ENCODE measurements around the gene ARSG. TPM values are rescaled to one million over a fixed set of nuclear protein-coding genes. Genes with fewer than 3 reads are reported as not detected.

Gene ARSG
- total and polyA plus RNA-seq, 4 donors = 1.5 to 5.4 (median 2.3) TPM

- Histone ChIP-seq H3K9me3 (ENCODE audit: control insufficient read depth in 4 of 4, low read length in 3 of 4) (no peaks in the 10 kb centered on the region), H3K36me3 (ENCODE audit: control insufficient read depth in 4 of 4, insufficient read depth in 3 of 4, low read depth in 1 of 4, low read length in 3 of 4) (peaks cover 2 to 14% (median 10%) of the 10 kb centered on the region in 4 donors), H3K9ac (ENCODE audit: low read depth in 1 of 2, low read length in 2 of 2) (no peak overlapping the region), H3K4me3 (ENCODE audit: low read depth in 1 of 3, low read length in 3 of 3) (no peak overlapping the region), H3K27me3 (ENCODE audit: control insufficient read depth in 4 of 4, insufficient read depth in 4 of 4, low read length in 3 of 4) (no peaks in the 10 kb centered on the region), H3K4me1 (ENCODE audit: control insufficient read depth in 4 of 4, insufficient read depth in 4 of 4, low read length in 3 of 4) (peaks cover 1 to 14% (median 8%) of the 10 kb centered on the region in 4 donors), H3K27ac (ENCODE audit: low read depth in 1 of 2, low read length in 2 of 2) (no peak overlapping the region)
- DNase-seq (ENCODE audit: low spot score) = no peak
- WGBS = 81% methylated on average over 6 of the region's 6 CpGs
- TF ChIP-seq TAF1 (conservative IDR thresholded peaks at IDR 0.05) (no peak), HNF4G (IDR thresholded peaks at IDR 0.05) (no peak), HNF4A (conservative IDR thresholded peaks at IDR 0.05) (no peak), FOXA2 (IDR thresholded peaks at IDR 0.05) (no peak), FOXA1 (IDR thresholded peaks at IDR 0.05) (no peak), YY1 (IDR thresholded peaks at IDR 0.05) (no peak), NR2F2 (IDR thresholded peaks at IDR 0.05) (peak; percentile 18)
- TF ChIP-seq, protein P1, sequence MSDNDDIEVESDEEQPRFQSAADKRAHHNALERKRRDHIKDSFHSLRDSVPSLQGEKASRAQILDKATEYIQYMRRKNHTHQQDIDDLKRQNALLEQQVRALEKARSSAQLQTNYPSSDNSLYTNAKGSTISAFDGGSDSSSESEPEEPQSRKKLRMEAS (IDR thresholded peaks at IDR 0.05) = no peak
These were observed 161.5 kb downstream of the ARSG start for GRCh38 chr17:68452724-68453290.

DNA sequence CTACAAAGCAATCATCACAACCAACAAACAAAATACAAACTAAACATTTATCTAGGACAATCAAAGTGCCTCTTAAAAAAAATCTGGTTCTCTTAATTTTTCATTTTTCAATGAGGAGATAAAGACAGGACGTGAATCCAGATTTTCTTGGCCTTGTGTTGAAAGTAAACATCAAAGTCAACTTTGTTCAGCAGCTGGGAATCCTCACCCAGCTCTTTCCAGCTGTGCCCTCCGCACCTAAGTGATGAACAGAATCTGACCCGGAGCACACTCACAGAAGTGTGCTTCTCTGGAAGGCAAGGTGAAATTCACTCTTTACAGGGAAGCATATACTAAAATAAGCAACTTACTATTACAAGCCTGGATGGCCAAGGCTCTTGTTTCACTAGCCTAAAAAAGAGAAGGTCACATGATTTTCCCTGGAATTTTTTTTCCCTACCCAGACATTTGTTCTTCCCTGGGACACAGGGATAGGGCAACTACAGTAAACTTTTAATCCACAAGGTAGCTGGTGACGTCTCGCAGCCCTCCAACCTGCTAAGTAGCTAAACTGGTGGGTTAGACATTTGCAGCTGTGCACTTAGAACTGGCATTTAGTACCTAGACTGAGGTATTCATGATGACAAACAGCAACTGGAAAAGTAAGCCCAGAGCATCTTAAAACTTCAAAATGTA is 162.8 kb downstream of the ARSG start:
- DNase-seq (ENCODE audit: low spot score) = no peak
- 64% methylated on average over 5 of the region's 5 CpGs for WGBS
- Histone ChIP-seq H3K36me3 (ENCODE audit: control insufficient read depth in 4 of 4, insufficient read depth in 3 of 4, low read depth in 1 of 4, low read length in 3 of 4) (peaks cover 0 to 13% (median 8%) of the 10 kb centered on the region in 4 donors), H3K4me3 (ENCODE audit: low read depth in 1 of 3, low read length in 3 of 3) (no peak overlapping the region), H3K9ac (ENCODE audit: low read depth in 1 of 2, low read length in 2 of 2) (no peak overlapping the region), H3K27me3 (ENCODE audit: control insufficient read depth in 4 of 4, insufficient read depth in 4 of 4, low read length in 3 of 4) (no peaks in the 10 kb centered on the region), H3K27ac (ENCODE audit: low read depth in 1 of 2, low read length in 2 of 2) (no peak overlapping the region), H3K9me3 (ENCODE audit: control insufficient read depth in 4 of 4, low read length in 3 of 4) (no peaks in the 10 kb centered on the region), H3K4me1 (ENCODE audit: control insufficient read depth in 4 of 4, insufficient read depth in 4 of 4, low read length in 3 of 4) (peaks cover 1 to 22% (median 19%) of the 10 kb centered on the region in 4 donors)
- TF ChIP-seq, protein P2, sequence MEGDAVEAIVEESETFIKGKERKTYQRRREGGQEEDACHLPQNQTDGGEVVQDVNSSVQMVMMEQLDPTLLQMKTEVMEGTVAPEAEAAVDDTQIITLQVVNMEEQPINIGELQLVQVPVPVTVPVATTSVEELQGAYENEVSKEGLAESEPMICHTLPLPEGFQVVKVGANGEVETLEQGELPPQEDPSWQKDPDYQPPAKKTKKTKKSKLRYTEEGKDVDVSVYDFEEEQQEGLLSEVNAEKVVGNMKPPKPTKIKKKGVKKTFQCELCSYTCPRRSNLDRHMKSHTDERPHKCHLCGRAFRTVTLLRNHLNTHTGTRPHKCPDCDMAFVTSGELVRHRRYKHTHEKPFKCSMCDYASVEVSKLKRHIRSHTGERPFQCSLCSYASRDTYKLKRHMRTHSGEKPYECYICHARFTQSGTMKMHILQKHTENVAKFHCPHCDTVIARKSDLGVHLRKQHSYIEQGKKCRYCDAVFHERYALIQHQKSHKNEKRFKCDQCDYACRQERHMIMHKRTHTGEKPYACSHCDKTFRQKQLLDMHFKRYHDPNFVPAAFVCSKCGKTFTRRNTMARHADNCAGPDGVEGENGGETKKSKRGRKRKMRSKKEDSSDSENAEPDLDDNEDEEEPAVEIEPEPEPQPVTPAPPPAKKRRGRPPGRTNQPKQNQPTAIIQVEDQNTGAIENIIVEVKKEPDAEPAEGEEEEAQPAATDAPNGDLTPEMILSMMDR (IDR thresholded peaks at IDR 0.05; ENCODE audit: low read depth, low read length, missing input control) = no peak
- TF ChIP-seq, protein P1 (IDR thresholded peaks at IDR 0.05) = no peak
- TF ChIP-seq FOXA2 (IDR thresholded peaks at IDR 0.05) = no peak
- TF ChIP-seq RAD21 (IDR thresholded peaks at IDR 0.05) = no peak
- TF ChIP-seq HNF4A (conservative IDR thresholded peaks at IDR 0.05) = no peak
- TF ChIP-seq GABPA (IDR thresholded peaks at IDR 0.05 in 1 of 2, conservative IDR thresholded peaks at IDR 0.05 in 1 of 2) = no peak
- TF ChIP-seq JUND (IDR thresholded peaks at IDR 0.05) = no peak
- no peak for TF ChIP-seq SP1 (IDR thresholded peaks at IDR 0.05)
- TF ChIP-seq FOXA1 (IDR thresholded peaks at IDR 0.05) = no peak
- TF ChIP-seq YY1 (IDR thresholded peaks at IDR 0.05) = no peak
- no peak for TF ChIP-seq NR2F2 (IDR thresholded peaks at IDR 0.05)
- no peak for TF ChIP-seq TAF1 (conservative IDR thresholded peaks at IDR 0.05)
- no peak for TF ChIP-seq HNF4G (IDR thresholded peaks at IDR 0.05)
- TF ChIP-seq, protein P3, sequence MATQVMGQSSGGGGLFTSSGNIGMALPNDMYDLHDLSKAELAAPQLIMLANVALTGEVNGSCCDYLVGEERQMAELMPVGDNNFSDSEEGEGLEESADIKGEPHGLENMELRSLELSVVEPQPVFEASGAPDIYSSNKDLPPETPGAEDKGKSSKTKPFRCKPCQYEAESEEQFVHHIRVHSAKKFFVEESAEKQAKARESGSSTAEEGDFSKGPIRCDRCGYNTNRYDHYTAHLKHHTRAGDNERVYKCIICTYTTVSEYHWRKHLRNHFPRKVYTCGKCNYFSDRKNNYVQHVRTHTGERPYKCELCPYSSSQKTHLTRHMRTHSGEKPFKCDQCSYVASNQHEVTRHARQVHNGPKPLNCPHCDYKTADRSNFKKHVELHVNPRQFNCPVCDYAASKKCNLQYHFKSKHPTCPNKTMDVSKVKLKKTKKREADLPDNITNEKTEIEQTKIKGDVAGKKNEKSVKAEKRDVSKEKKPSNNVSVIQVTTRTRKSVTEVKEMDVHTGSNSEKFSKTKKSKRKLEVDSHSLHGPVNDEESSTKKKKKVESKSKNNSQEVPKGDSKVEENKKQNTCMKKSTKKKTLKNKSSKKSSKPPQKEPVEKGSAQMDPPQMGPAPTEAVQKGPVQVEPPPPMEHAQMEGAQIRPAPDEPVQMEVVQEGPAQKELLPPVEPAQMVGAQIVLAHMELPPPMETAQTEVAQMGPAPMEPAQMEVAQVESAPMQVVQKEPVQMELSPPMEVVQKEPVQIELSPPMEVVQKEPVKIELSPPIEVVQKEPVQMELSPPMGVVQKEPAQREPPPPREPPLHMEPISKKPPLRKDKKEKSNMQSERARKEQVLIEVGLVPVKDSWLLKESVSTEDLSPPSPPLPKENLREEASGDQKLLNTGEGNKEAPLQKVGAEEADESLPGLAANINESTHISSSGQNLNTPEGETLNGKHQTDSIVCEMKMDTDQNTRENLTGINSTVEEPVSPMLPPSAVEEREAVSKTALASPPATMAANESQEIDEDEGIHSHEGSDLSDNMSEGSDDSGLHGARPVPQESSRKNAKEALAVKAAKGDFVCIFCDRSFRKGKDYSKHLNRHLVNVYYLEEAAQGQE (IDR thresholded peaks at IDR 0.05) = no peak
- TF ChIP-seq ZBTB33 (IDR thresholded peaks at IDR 0.05) = no peak
- TF ChIP-seq RXRA (IDR thresholded peaks at IDR 0.05) = no peak
- TF ChIP-seq ATF3 (IDR thresholded peaks at IDR 0.05) = no peak
